HepG2 (cell line): Measurements from ENCODE around the gene VWC2L. TPM values are rescaled to one million over a fixed set of nuclear protein-coding genes. Genes with fewer than 3 reads are reported as not detected.

Source experiments
- ATAC-seq: fragments of 200-7000 bp; cut with Tn5 transposase; 3 replicates; pipeline ENCODE4 v1.9.1; 2020; ENCODE audit warnings: mild to moderate bottlenecking, moderate library complexity
- BruUV-seq: library from RNA; stranded (reverse); fragments of 400-500 nt; replicated peaks from 2 replicates; lab custom pipeline; 2021; lab: Mats Ljungman, UMichigan
- CTCF ChIA-PET: fragments of 300-600 bp; formaldehyde crosslinking; extraction: SDS; loops from one replicate; lab custom pipeline; 2021; ENCODE audit warnings: low total read pairs, inconsistent platforms, low intra/inter-chr PET ratio; lab: Yijun Ruan, JAX
- POLR2A ChIA-PET: fragments of 350-600 bp; sonication (Branson Sonifier 250); formaldehyde crosslinking; loops from one replicate; lab custom pipeline; 2020; ENCODE audit warnings: antibody characterized with exemption, inconsistent platforms; lab: Yijun Ruan, JAX
- DNase-seq: peaks from one replicate; pipeline ENCODE4 v3.0.0-alpha.2; 2015; ENCODE audit warnings: low spot score
- FAIRE-seq: peaks from 3 replicates; lab custom pipeline; 2011; peaks lifted over from hg19 to GRCh38; lab: Jason Lieb, UNC
- H2AFZ ChIP-seq: one replicate; pipeline ENCODE4 v1.6.1; 2011; ENCODE audit warnings: low read length, inconsistent platforms
- H3K27ac ChIP-seq: fragments of 300-600 bp; 3 replicates; pipeline ENCODE4 v1.8.0; 2011; ENCODE audit warnings: mixed run types, mild to moderate bottlenecking, mixed read lengths, low read length, inconsistent platforms; ENCODE audit not compliant: insufficient read depth; ENCODE audit errors: extremely low read length
- H3K27me3 ChIP-seq, 2 experiments: fragments of 200-600 bp in 1 of 2; 2 replicates in 1 of 2; 3 replicates in 1 of 2; pipeline versions ENCODE4 v1.6.0 to v1.8.0; 2011; ENCODE audit warnings: low read length in 2 of 2, mild to moderate bottlenecking in 2 of 2, moderate library complexity in 2 of 2, inconsistent platforms in 1 of 2; ENCODE audit not compliant: insufficient read depth in 2 of 2, control insufficient read depth in 1 of 2
- H3K36me3 ChIP-seq, 2 experiments: fragments of 200-600 bp in 1 of 2; replicated peaks in 1 of 2; 2 replicates in 1 of 2; 3 replicates in 1 of 2; pipeline versions ENCODE4 v1.5.1 to v1.8.0; 2011; ENCODE audit warnings: low read length in 2 of 2, inconsistent platforms in 1 of 2; ENCODE audit not compliant: insufficient read depth in 2 of 2, control insufficient read depth in 1 of 2
- H3K4me1 ChIP-seq: 2 replicates; pipeline ENCODE4 v1.5.1; 2012; ENCODE audit warnings: low read length, inconsistent platforms; ENCODE audit not compliant: insufficient read depth
- H3K4me2 ChIP-seq: 2 replicates; pipeline ENCODE4 v1.6.0; 2011; ENCODE audit warnings: low read depth, low read length, inconsistent platforms
- H3K4me3 ChIP-seq, 3 experiments: fragments of 200-600 bp in 1 of 3; sonication (generic), shearing (Covaris generic) in 1 of 3; replicated peaks in 1 of 3; 2 replicates each; pipeline ENCODE4 v1.5.1; 2011 to 2016; ENCODE audit warnings: low read length in 3 of 3, inconsistent platforms in 2 of 3, low read depth in 2 of 3, mild to moderate bottlenecking in 2 of 3, control low read depth in 1 of 3, mixed read lengths in 1 of 3; ENCODE audit not compliant: insufficient read depth in 1 of 3
- H3K79me2 ChIP-seq: one replicate; pipeline ENCODE4 v1.6.1; 2011; ENCODE audit warnings: low read length, inconsistent platforms; ENCODE audit not compliant: insufficient read depth
- H3K9ac ChIP-seq: 2 replicates; pipeline ENCODE4 v1.6.0; 2011; ENCODE audit warnings: mild to moderate bottlenecking, low read depth, low read length, inconsistent platforms; ENCODE audit not compliant: insufficient read depth
- H3K9me3 ChIP-seq: 2 replicates; pipeline ENCODE4 v1.5.1; 2012; ENCODE audit warnings: mild to moderate bottlenecking, low read length
- H4K20me1 ChIP-seq: 2 replicates; pipeline ENCODE4 v1.6.0; 2011; ENCODE audit warnings: inconsistent platforms, mild to moderate bottlenecking, low read length, moderate library complexity; ENCODE audit not compliant: insufficient read depth
- ATM ChIP-seq: fragments of 450-650 bp; IDR thresholded peaks from 2 replicates; pipeline ENCODE4 v1.7.1; 2017; ENCODE audit warnings: mild to moderate bottlenecking, borderline replicate concordance
- BRD4 ChIP-seq: sonication (generic); formaldehyde crosslinking; IDR thresholded peaks from 2 replicates; pipeline ENCODE4 v1.4.0; 2020; ENCODE audit warnings: missing genetic modification reagents
- CENPX ChIP-seq: sonication (generic); formaldehyde crosslinking; IDR thresholded peaks from 2 replicates; pipeline ENCODE4 v1.9.0; 2021; ENCODE audit warnings: mild to moderate bottlenecking, missing genetic modification reagents, moderate library complexity
- CREB1 ChIP-seq, 2 experiments: fragments of 450-650 bp in 1 of 2; IDR thresholded peaks; 2 replicates each; pipeline ENCODE4 v1.6.1; 2016 to 2017; ENCODE audit warnings: control low read depth in 1 of 2, mild to moderate bottlenecking in 1 of 2, missing compliant biosample characterization in 1 of 2, missing genetic modification characterization in 1 of 2
- DRAP1 ChIP-seq: IDR thresholded peaks from 2 replicates; pipeline ENCODE4 v1.6.1; 2016; ENCODE audit warnings: missing genetic modification reagents, missing compliant biosample characterization
- GABPB1 ChIP-seq: IDR thresholded peaks from 2 replicates; pipeline ENCODE4 v1.6.1; 2016; ENCODE audit warnings: mild to moderate bottlenecking, missing genetic modification reagents, moderate library complexity, missing compliant biosample characterization
- HNRNPUL1 ChIP-seq: fragments of 200-400 bp; formaldehyde crosslinking; IDR thresholded peaks from 2 replicates; pipeline ENCODE4 v1.6.1; 2017; ENCODE audit warnings: low read depth, mild to moderate bottlenecking, low read length, moderate library complexity
- IRF9 ChIP-seq: sonication (generic); formaldehyde crosslinking; IDR thresholded peaks from 2 replicates; pipeline ENCODE4 v1.8.0; 2022; ENCODE audit warnings: missing genetic modification reagents, mild to moderate bottlenecking, borderline replicate concordance
- ISL2 ChIP-seq: sonication (generic); formaldehyde crosslinking; IDR thresholded peaks from 2 replicates; pipeline ENCODE4 v1.5.0; 2020; ENCODE audit warnings: missing genetic modification reagents
- LBX2 ChIP-seq: sonication (generic); formaldehyde crosslinking; IDR thresholded peaks from 2 replicates; pipeline ENCODE4 v1.5.0; 2020; ENCODE audit warnings: missing genetic modification reagents, mild to moderate bottlenecking, borderline replicate concordance
- NFE2 ChIP-seq: sonication (generic); formaldehyde crosslinking; IDR thresholded peaks from 2 replicates; pipeline ENCODE4 v1.4.0; 2020; ENCODE audit warnings: missing genetic modification reagents
- SRY ChIP-seq: sonication (generic); formaldehyde crosslinking; IDR thresholded peaks from 2 replicates; pipeline ENCODE4 v1.8.0; 2022; ENCODE audit warnings: mild to moderate bottlenecking, missing genetic modification reagents
- TRAFD1 ChIP-seq: sonication (generic); formaldehyde crosslinking; IDR thresholded peaks from 2 replicates; pipeline ENCODE4 v1.5.1; 2020; ENCODE audit warnings: missing genetic modification reagents, mild to moderate bottlenecking, borderline replicate concordance
- ZBTB3 ChIP-seq: sonication (generic); formaldehyde crosslinking; IDR thresholded peaks from 2 replicates; pipeline ENCODE4 v1.4.0; 2020; ENCODE audit warnings: low read depth, mild to moderate bottlenecking, moderate library complexity, missing genetic modification reagents, borderline replicate concordance
- ZBTB7B ChIP-seq: sonication (generic); formaldehyde crosslinking; IDR thresholded peaks from 2 replicates; pipeline ENCODE4 v1.4.0; 2020; ENCODE audit warnings: missing genetic modification reagents
- ZNF20 ChIP-seq: sonication (generic); formaldehyde crosslinking; IDR thresholded peaks from 2 replicates; pipeline ENCODE4 v1.4.0; 2020; ENCODE audit warnings: mild to moderate bottlenecking, moderate library complexity, missing genetic modification reagents
- ZNF460 ChIP-seq: sonication (generic); formaldehyde crosslinking; IDR thresholded peaks from 2 replicates; pipeline ENCODE4 v1.5.1; 2020; ENCODE audit warnings: missing genetic modification reagents, mild to moderate bottlenecking, borderline replicate concordance
- ZNF510 ChIP-seq: sonication (generic); formaldehyde crosslinking; IDR thresholded peaks from 2 replicates; pipeline ENCODE4 v1.4.0; 2020; ENCODE audit warnings: low read depth, mild to moderate bottlenecking, missing genetic modification reagents
- ZNF720 ChIP-seq: sonication (generic); formaldehyde crosslinking; IDR thresholded peaks from 2 replicates; pipeline ENCODE4 v1.4.0; 2020; ENCODE audit warnings: missing genetic modification reagents
- WGBS: methylation state at CpG from one replicate; pipeline ENCODE4 v1.1.6; 2017; ENCODE audit warnings: low lambda C conversion rate; 5-methylcytosine and 5-hydroxymethylcytosine counted together
- in situ Hi-C: cut with HindIII; loops from 2 replicates; pipeline ENCODE4 v1.10.0; 2017; ENCODE audit warnings: low pct_unique_long_range_greater_than_20kb; ENCODE audit not compliant: extremely low pct_ligation_motif_present
- intact Hi-C: fragments of 100-400 bp; cut with micrococcal nuclease; formaldehyde crosslinking; loops from one replicate; pipeline ENCODE4 v1.10.0; 2022; ENCODE audit not compliant: unreplicated experiment
- polyA plus RNA-seq, 8 experiments: library from polyadenylated mRNA; depleted of rRNA in 3 of 8; stranded (reverse) in 7 of 8; unstranded in 1 of 8; fragments of >200 nt; fragmentation: Illumina TruSeq in 4 of 8; extraction: Trizol in 4 of 8; gene quantifications; 2 replicates each; pipeline versions ENCODE4 v1.2.1 to v1.2.3, GENCODE V29; 2011 to 2016; ENCODE audit warnings: low read depth in 4 of 8, missing spikeins in 1 of 8, mixed read lengths in 1 of 8; ENCODE audit not compliant: insufficient read depth in 1 of 8
- total RNA-seq, 5 experiments: library from RNA; depleted of rRNA; stranded (reverse); fragments of >200 nt; fragmentation: Illumina TruSeq; extraction: Trizol; gene quantifications; 2 replicates each; pipeline ENCODE4 v1.2.3, GENCODE V29; 2016; ENCODE audit warnings: low read depth in 1 of 5

VWC2L gene
- total and polyA plus RNA-seq, 2 of the 13 experiments (the other 11 are each of a cell fraction or from before 2014, with no cell fraction given) = not detected

- in situ Hi-C loops = no loop called here
Observed at GRCh38 chr2:214569419-214570035, 158.7 kb downstream of the VWC2L start.

GRCh38 chr2:214574084-214574781 is 163.4 kb downstream of the VWC2L start:
- Histone ChIP-seq H4K20me1 (no peaks in the 10 kb centered on the region), H3K36me3 (no peaks in the 10 kb centered on the region), H3K4me1 (no peaks in the 10 kb centered on the region), H3K27me3 (peaks cover 0 to 6% of the 10 kb centered on the region in 2 experiments; a peak in 2 of 5 replicates), H3K79me2 (no peaks in the 10 kb centered on the region), H3K27ac (no peak overlapping the region), H3K4me3 (no peak overlapping the region), H3K4me2 (no peak overlapping the region), H2AFZ (no peak overlapping the region), H3K9me3 (no peaks in the 10 kb centered on the region), H3K9ac (no peak overlapping the region)
- POLR2A ChIA-PET = no interaction called here
- CTCF ChIA-PET = no interaction called here
- BruUV-seq = no TSS peak
- FAIRE-seq (no peak), ATAC-seq (no peak), DNase-seq (no peak)
- 41% methylated on average over 3 of the region's 3 CpGs for WGBS
- in situ Hi-C loops = no loop called here
- intact Hi-C loops = no loop called here
- no peak for TF ChIP-seq CENPX (CRISPR knock-in tag)
- no peak for TF ChIP-seq ZBTB7B (CRISPR knock-in tag)
- TF ChIP-seq SRY (CRISPR knock-in tag) = no peak
- TF ChIP-seq DRAP1 (CRISPR knock-in tag) = no peak
- TF ChIP-seq GABPB1 = no peak
- no peak for TF ChIP-seq HNRNPUL1
- TF ChIP-seq BRD4 (CRISPR knock-in tag) = no peak
- TF ChIP-seq TRAFD1 = no peak
- no peak for TF ChIP-seq ZNF460 (CRISPR knock-in tag)
- no peak for TF ChIP-seq IRF9 (CRISPR knock-in tag)
- no peak for TF ChIP-seq LBX2

More at GRCh38 chr2:214569419-214570035, 158.7 kb downstream of the VWC2L start:
- CTCF ChIA-PET = no interaction called here
- H3K4me1 ChIP-seq = no peaks in the 10 kb centered on the region
- H3K4me2 ChIP-seq = no peak overlapping the region
- ATAC-seq = no peak
- no peak overlapping the region for H2AFZ ChIP-seq
- H3K9me3 ChIP-seq = no peaks in the 10 kb centered on the region
- POLR2A ChIA-PET = no interaction called here
- H3K9ac ChIP-seq = no peak overlapping the region
- WGBS = 21% methylated on average over 4 of the region's 4 CpGs
- no peaks in the 10 kb centered on the region for H3K36me3 ChIP-seq
- H4K20me1 ChIP-seq = no peaks in the 10 kb centered on the region
- no peak for TF ChIP-seq ZNF720
- no peak for TF ChIP-seq NFE2
- no peak for TF ChIP-seq ATM
- 0 out of 2 replicates have a peak, but pooled peaks have one; percentile 34 for TF ChIP-seq CREB1 (IDR thresholded peaks at IDR 0.05)
- no peak for TF ChIP-seq CREB1 (CRISPR knock-in tag; IDR thresholded peaks at IDR 0.05)
- TF ChIP-seq ISL2 (CRISPR knock-in tag) = no peak
- TF ChIP-seq ZBTB3 = no peak
- no peak for TF ChIP-seq ZNF510 (CRISPR knock-in tag)
- TF ChIP-seq ZNF20 (CRISPR knock-in tag) = no peak
- TF ChIP-seq, all 625 proteins: peak for 1
- Histone ChIP-seq H3K79me2 (no peaks in the 10 kb centered on the region), H3K27me3 (no peaks in the 10 kb centered on the region), H3K4me3 (no peak overlapping the region), H3K27ac (no peak overlapping the region)
- no TSS peak for BruUV-seq
- intact Hi-C loops = no loop called here
- FAIRE-seq (no peak), DNase-seq (no peak)
